Measurements from ENCODE around the gene SIX2.

The SIX2 gene

GRCh38 chr2:44979581-44979980 lies 29.7 kb downstream of the SIX2 start:
- no peak overlapping the region for H3K4me3 ChIP-seq (ENCODE audit: extremely low read depth, insufficient read depth, low read length, poor library complexity, severe bottlenecking)
- H3K4me1 ChIP-seq (ENCODE audit: control insufficient read depth, insufficient read depth, low read length, poor library complexity, severe bottlenecking) = peaks cover 5% of the 10 kb centered on the region
- H3K36me3 ChIP-seq (ENCODE audit: control insufficient read depth, insufficient read depth, low read length) = no peaks in the 10 kb centered on the region
- H3K27ac ChIP-seq (ENCODE audit: low read depth, low read length, severe bottlenecking) = no peak overlapping the region
- whole genome bisulfite sequencing, 2 experiments (ENCODE audit: insufficient coverage in 2 of 2) = 81 to 89% methylated on average over 10 of the region's 11 CpGs
- no peaks in the 10 kb centered on the region for H3K9me3 ChIP-seq (ENCODE audit: control insufficient read depth, low read length)

- Histone ChIP-seq H3K4me1 (ENCODE audit: control insufficient read depth, insufficient read depth, low read length, poor library complexity, severe bottlenecking) (peaks cover 5% of the 10 kb centered on the region), H3K4me3 (ENCODE audit: extremely low read depth, insufficient read depth, low read length, poor library complexity, severe bottlenecking) (no peak overlapping the region), H3K9me3 (ENCODE audit: control insufficient read depth, low read length) (no peaks in the 10 kb centered on the region), H3K27ac (ENCODE audit: low read depth, low read length, severe bottlenecking) (no peak overlapping the region), H3K36me3 (ENCODE audit: control insufficient read depth, insufficient read depth, low read length) (no peaks in the 10 kb centered on the region)
- 57 to 71% methylated on average over 14 to 15 of the region's 24 CpGs for WGBS, 2 experiments (ENCODE audit: insufficient coverage in 2 of 2)
Observed at GRCh38 chr2:44975571-44976450, 33.4 kb downstream of the SIX2 start.

- peaks cover 5% of the 10 kb centered on the region for H3K4me1 ChIP-seq (ENCODE audit: control insufficient read depth, insufficient read depth, low read length, poor library complexity, severe bottlenecking)
- 38 to 53% methylated on average over 4 of the region's 6 CpGs for WGBS, 2 experiments (ENCODE audit: insufficient coverage in 2 of 2)
- H3K27ac ChIP-seq (ENCODE audit: low read depth, low read length, severe bottlenecking) = no peak overlapping the region
- H3K4me3 ChIP-seq (ENCODE audit: extremely low read depth, insufficient read depth, low read length, poor library complexity, severe bottlenecking) = no peak overlapping the region
- no peaks in the 10 kb centered on the region for H3K36me3 ChIP-seq (ENCODE audit: control insufficient read depth, insufficient read depth, low read length)
- H3K9me3 ChIP-seq (ENCODE audit: control insufficient read depth, low read length) = no peaks in the 10 kb centered on the region
Observed at GRCh38 chr2:44974064-44974715, 35.1 kb downstream of the SIX2 start.

- Histone ChIP-seq H3K27ac (ENCODE audit: low read depth, low read length, severe bottlenecking) (no peak overlapping the region), H3K4me1 (ENCODE audit: control insufficient read depth, insufficient read depth, low read length, poor library complexity, severe bottlenecking) (peaks cover 5% of the 10 kb centered on the region), H3K4me3 (ENCODE audit: extremely low read depth, insufficient read depth, low read length, poor library complexity, severe bottlenecking) (no peak overlapping the region), H3K9me3 (ENCODE audit: control insufficient read depth, low read length) (no peaks in the 10 kb centered on the region), H3K36me3 (ENCODE audit: control insufficient read depth, insufficient read depth, low read length) (no peaks in the 10 kb centered on the region)
- WGBS, 2 experiments (ENCODE audit: insufficient coverage in 2 of 2) = 29 to 37% methylated on average over 9 to 10 of the region's 11 CpGs
Observed at GRCh38 chr2:44972771-44973535, 36.3 kb downstream of the SIX2 start.

GRCh38 chr2:44970846-44971450 lies 38.3 kb downstream of the SIX2 start:
- Histone ChIP-seq H3K36me3 (ENCODE audit: control insufficient read depth, insufficient read depth, low read length) (no peaks in the 10 kb centered on the region), H3K27ac (ENCODE audit: low read depth, low read length, severe bottlenecking) (no peak overlapping the region), H3K9me3 (ENCODE audit: control insufficient read depth, low read length) (no peaks in the 10 kb centered on the region), H3K4me3 (ENCODE audit: extremely low read depth, insufficient read depth, low read length, poor library complexity, severe bottlenecking) (no peak overlapping the region), H3K4me1 (ENCODE audit: control insufficient read depth, insufficient read depth, low read length, poor library complexity, severe bottlenecking) (peaks cover 5% of the 10 kb centered on the region)
- 86 to 93% methylated on average over 12 to 13 of the region's 15 CpGs for WGBS, 2 experiments (ENCODE audit: insufficient coverage in 2 of 2)

- H3K4me3 ChIP-seq (ENCODE audit: extremely low read depth, insufficient read depth, low read length, poor library complexity, severe bottlenecking) = no peak overlapping the region
- H3K4me1 ChIP-seq (ENCODE audit: control insufficient read depth, insufficient read depth, low read length, poor library complexity, severe bottlenecking) = no peaks in the 10 kb centered on the region
- WGBS, 2 experiments (ENCODE audit: insufficient coverage in 2 of 2) = 95 to 98% methylated on average over 4 of the region's 4 CpGs
- no peaks in the 10 kb centered on the region for H3K9me3 ChIP-seq (ENCODE audit: control insufficient read depth, low read length)
- no peaks in the 10 kb centered on the region for H3K36me3 ChIP-seq (ENCODE audit: control insufficient read depth, insufficient read depth, low read length)
- no peak overlapping the region for H3K27ac ChIP-seq (ENCODE audit: low read depth, low read length, severe bottlenecking)
Observed at GRCh38 chr2:44969936-44970335, 39.3 kb downstream of the SIX2 start.

GRCh38 chr2:44967727-44968432 lies 41.4 kb downstream of the SIX2 start:
- Histone ChIP-seq H3K4me1 (ENCODE audit: control insufficient read depth, insufficient read depth, low read length, poor library complexity, severe bottlenecking) (no peaks in the 10 kb centered on the region), H3K27ac (ENCODE audit: low read depth, low read length, severe bottlenecking) (no peak overlapping the region), H3K36me3 (ENCODE audit: control insufficient read depth, insufficient read depth, low read length) (no peaks in the 10 kb centered on the region), H3K4me3 (ENCODE audit: extremely low read depth, insufficient read depth, low read length, poor library complexity, severe bottlenecking) (no peak overlapping the region), H3K9me3 (ENCODE audit: control insufficient read depth, low read length) (no peaks in the 10 kb centered on the region)
- 96% methylated on average over 3 to 4 of the region's 5 CpGs for WGBS, 2 experiments (ENCODE audit: insufficient coverage in 2 of 2)

GRCh38 chr2:44967056-44967455 lies 42.2 kb downstream of the SIX2 start:
- Histone ChIP-seq H3K4me1 (ENCODE audit: control insufficient read depth, insufficient read depth, low read length, poor library complexity, severe bottlenecking) (no peaks in the 10 kb centered on the region), H3K36me3 (ENCODE audit: control insufficient read depth, insufficient read depth, low read length) (no peaks in the 10 kb centered on the region), H3K4me3 (ENCODE audit: extremely low read depth, insufficient read depth, low read length, poor library complexity, severe bottlenecking) (no peak overlapping the region), H3K27ac (ENCODE audit: low read depth, low read length, severe bottlenecking) (no peak overlapping the region), H3K9me3 (ENCODE audit: control insufficient read depth, low read length) (no peaks in the 10 kb centered on the region)
- 92 to 100% methylated on average over 1 to 2 of the region's 6 CpGs for WGBS, 2 experiments (ENCODE audit: insufficient coverage in 2 of 2)

GRCh38 chr2:44965684-44966083 lies 43.6 kb downstream of the SIX2 start:
- Histone ChIP-seq H3K9me3 (ENCODE audit: control insufficient read depth, low read length) (no peaks in the 10 kb centered on the region), H3K4me3 (ENCODE audit: extremely low read depth, insufficient read depth, low read length, poor library complexity, severe bottlenecking) (no peak overlapping the region), H3K4me1 (ENCODE audit: control insufficient read depth, insufficient read depth, low read length, poor library complexity, severe bottlenecking) (no peaks in the 10 kb centered on the region), H3K27ac (ENCODE audit: low read depth, low read length, severe bottlenecking) (no peak overlapping the region), H3K36me3 (ENCODE audit: control insufficient read depth, insufficient read depth, low read length) (no peaks in the 10 kb centered on the region)
- no CpG with 5 or more reads among the region's 2 CpGs for WGBS, 2 experiments (ENCODE audit: insufficient coverage in 2 of 2)

- Histone ChIP-seq H3K27ac (ENCODE audit: low read depth, low read length, severe bottlenecking) (no peak overlapping the region), H3K4me1 (ENCODE audit: control insufficient read depth, insufficient read depth, low read length, poor library complexity, severe bottlenecking) (no peaks in the 10 kb centered on the region), H3K4me3 (ENCODE audit: extremely low read depth, insufficient read depth, low read length, poor library complexity, severe bottlenecking) (no peak overlapping the region), H3K36me3 (ENCODE audit: control insufficient read depth, insufficient read depth, low read length) (no peaks in the 10 kb centered on the region), H3K9me3 (ENCODE audit: control insufficient read depth, low read length) (no peaks in the 10 kb centered on the region)
- WGBS, 2 experiments (ENCODE audit: insufficient coverage in 2 of 2) = 36 to 42% methylated on average over 6 of the region's 16 CpGs
Observed at GRCh38 chr2:44964752-44965236, 44.5 kb downstream of the SIX2 start.

Measured in mesodermal cell (in vitro differentiated cells).